ENCODE results near the gene LAMA5. TPM values are rescaled to one million over a fixed set of nuclear protein-coding genes. Genes with fewer than 3 reads are reported as not detected.
A peak's percentile ranks its signal among the peaks of the same experiment; 100 is the strongest.

LAMA5 gene
- total RNA-seq (2014; rRNA removed; shearing (Covaris generic)) (53.3 and 59.3 TPM in 2 replicates), total RNA-seq (2022) (144 and 162 TPM in 2 replicates), Bru-seq, nascent RNA (percentile 45 among the genes with signal in this experiment), BruChase-seq, experiment 1, labeled RNA remaining after a 6-hour chase (percentile 60 among the genes with signal in this experiment), BruChase-seq, experiment 2, labeled RNA remaining after a 2-hour chase (percentile 55 among the genes with signal in this experiment)
- long read RNA-seq, partial matches to known transcripts = 49 of 78 reads
- long read RNA-seq, other reads (novel, unspliced or antisense) = 27 of 78 reads

- H3K9me3 ChIP-seq (ENCODE audit: low read length) = no peaks in the 10 kb centered on the region
- intact Hi-C loops (cut with micrococcal nuclease; ENCODE audit: unreplicated experiment) = loop anchor here (1.0 to 5.0 kb wide), 3 partner anchors 28 to 65 kb away; partner anchors contain the start of gene ADRM1
- peak within 1 kb of the TSS; percentile 50 for H2AFZ ChIP-seq (ENCODE audit: low read length)
- no peak for TF ChIP-seq EZH2phosphoT487 (IDR thresholded peaks at IDR 0.05; ENCODE audit: borderline replicate concordance, low read depth, low read length)
- no peak for TF ChIP-seq CTCF (conservative IDR thresholded peaks at IDR 0.05; ENCODE audit: low read length)
- POLR2A ChIA-PET = interaction anchor here (0.6 to 0.7 kb wide), 3 partner anchors 18 to 427 kb away, joined by 3 to 4 read pairs (median 3); no protein-coding TSS in a partner anchor
- H3K4me3 ChIP-seq (ENCODE audit: low read depth, low read length, poor library complexity, severe bottlenecking) = peak within 1 kb of the TSS; percentile 92
- no peaks in the 10 kb centered on the region for H3K9me2 ChIP-seq (ENCODE audit: insufficient read depth, low read length)
- H3K4me2 ChIP-seq (ENCODE audit: low read length) = peak within 1 kb of the TSS; percentile 86
- H3K27ac ChIP-seq (ENCODE audit: low read depth, low read length, poor library complexity, severe bottlenecking) = peak within 1 kb of the TSS; percentile 56
- no peaks in the 10 kb centered on the region for H4K20me1 ChIP-seq (ENCODE audit: insufficient read depth, low read length)
- CTCF ChIA-PET (ENCODE audit: unreplicated experiment) = no interaction called here
- peaks cover 52% of the 10 kb centered on the region for H3K4me1 ChIP-seq (ENCODE audit: insufficient read depth, low read length, poor library complexity, severe bottlenecking)
- peak; percentile 69 for DNase-seq (ENCODE audit: low spot score)
- no peaks in the 10 kb centered on the region for H3K36me3 ChIP-seq (ENCODE audit: insufficient read depth, low read length)
- H3K79me2 ChIP-seq (ENCODE audit: insufficient read depth, low read depth, low read length) = no peaks in the 10 kb centered on the region
- no TSS peak for BruUV-seq (replicated peaks)
Observed at GRCh38 chr20:62367136-62367632, at the start of gene LAMA5. Gene LAMA5 (minus strand): TSS chr20:62367312. CDS start chr20:62367245, 67 bp downstream.

GRCh38 chr20:62415354-62416111 lies 48.4 kb upstream of the LAMA5 start:
- H2AFZ ChIP-seq (ENCODE audit: low read length) = no peak overlapping the region
- no peaks in the 10 kb centered on the region for H3K36me3 ChIP-seq (ENCODE audit: insufficient read depth, low read length)
- H3K9me3 ChIP-seq (ENCODE audit: low read length) = no peaks in the 10 kb centered on the region
- DNase-seq (ENCODE audit: low spot score) = no peak
- H3K9me2 ChIP-seq (ENCODE audit: insufficient read depth, low read length) = no peaks in the 10 kb centered on the region
- H3K79me2 ChIP-seq (ENCODE audit: insufficient read depth, low read depth, low read length) = no peaks in the 10 kb centered on the region
- BruUV-seq (replicated peaks) = no TSS peak
- CTCF ChIA-PET (ENCODE audit: unreplicated experiment) = no interaction called here
- POLR2A ChIA-PET = no interaction called here
- H3K4me3 ChIP-seq (ENCODE audit: low read depth, low read length, poor library complexity, severe bottlenecking) = no peak overlapping the region
- no peak overlapping the region for H3K4me2 ChIP-seq (ENCODE audit: low read length)
- H3K4me1 ChIP-seq (ENCODE audit: insufficient read depth, low read length, poor library complexity, severe bottlenecking) = peaks cover 2% of the 10 kb centered on the region
- no peak for TF ChIP-seq CTCF (conservative IDR thresholded peaks at IDR 0.05; ENCODE audit: low read length)
- no peak for TF ChIP-seq EZH2phosphoT487 (IDR thresholded peaks at IDR 0.05; ENCODE audit: borderline replicate concordance, low read depth, low read length)
- no peaks in the 10 kb centered on the region for H4K20me1 ChIP-seq (ENCODE audit: insufficient read depth, low read length)
- no peak overlapping the region for H3K27ac ChIP-seq (ENCODE audit: low read depth, low read length, poor library complexity, severe bottlenecking)
- intact Hi-C loops (cut with micrococcal nuclease; ENCODE audit: unreplicated experiment) = no loop called here

Data from OCI-LY7 (cell line).